ENCODE results near the gene RBBP8NL.

RBBP8NL gene

DNA sequence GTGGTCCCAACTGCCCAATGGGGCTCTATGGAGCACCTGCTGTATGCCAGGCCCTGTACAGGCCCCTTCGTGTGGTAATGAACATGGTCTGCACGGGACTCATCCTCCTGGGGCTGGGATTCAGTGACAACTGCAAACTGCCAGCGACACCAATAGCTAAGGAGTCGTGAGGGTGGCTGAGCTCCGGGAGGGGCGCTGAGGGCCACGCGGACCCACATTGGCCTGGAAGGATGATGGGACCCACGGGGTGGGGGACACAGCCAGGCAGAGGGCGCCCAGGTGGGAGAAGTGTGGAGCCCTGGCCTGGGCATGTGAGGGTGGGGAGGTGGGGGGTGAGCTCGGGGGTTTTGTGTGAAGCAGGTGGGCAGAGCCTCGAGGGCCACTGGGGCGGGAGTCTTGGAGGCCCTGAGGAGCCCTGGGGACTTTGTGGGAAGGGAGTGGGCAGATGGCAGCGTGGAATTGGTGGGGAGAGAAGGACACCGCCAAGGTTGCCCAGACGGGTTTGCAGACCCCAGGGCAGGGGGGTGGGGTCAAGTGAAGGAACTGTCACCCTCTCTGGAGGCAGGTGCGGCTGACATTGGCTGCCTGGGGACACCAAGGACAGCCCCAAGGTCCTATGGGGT lies 26.0 kb upstream of the RBBP8NL start:
- Histone ChIP-seq H3K4me1 (ENCODE audit: control insufficient read depth in 5 of 5, insufficient read depth in 5 of 5, low read length in 5 of 5) (no peaks in the 10 kb centered on the region), H3K9me3 (ENCODE audit: control insufficient read depth in 5 of 5, low read length in 5 of 5) (no peaks in the 10 kb centered on the region), H3K36me3 (ENCODE audit: control insufficient read depth in 5 of 5, insufficient read depth in 5 of 5, low read length in 5 of 5) (no peaks in the 10 kb centered on the region), H3K4me3 (ENCODE audit: low read depth in 1 of 5, low read length in 5 of 5) (no peak overlapping the region), H3K27me3 (ENCODE audit: control insufficient read depth in 5 of 5, insufficient read depth in 4 of 5, low read length in 5 of 5) (peaks cover 30 to 65% (median 56%) of the 10 kb centered on the region in 5 donors), H3K27ac (ENCODE audit: low read depth, low read length) (no peak overlapping the region), H3K9ac (ENCODE audit: low read length in 5 of 5) (no peak overlapping the region)

- no peak overlapping the region for H3K4me3 ChIP-seq (ENCODE audit: low read depth in 1 of 5, low read length in 5 of 5)
- H3K27ac ChIP-seq (ENCODE audit: low read depth, low read length): no peak overlapping the region
- no peaks in the 10 kb centered on the region for H3K9me3 ChIP-seq (ENCODE audit: control insufficient read depth in 5 of 5, low read length in 5 of 5)
- H3K27me3 ChIP-seq (ENCODE audit: control insufficient read depth in 5 of 5, insufficient read depth in 4 of 5, low read length in 5 of 5): peaks cover 25 to 65% (median 56%) of the 10 kb centered on the region in 5 donors
- H3K4me1 ChIP-seq (ENCODE audit: control insufficient read depth in 5 of 5, insufficient read depth in 5 of 5, low read length in 5 of 5): no peaks in the 10 kb centered on the region
- no peaks in the 10 kb centered on the region for H3K36me3 ChIP-seq (ENCODE audit: control insufficient read depth in 5 of 5, insufficient read depth in 5 of 5, low read length in 5 of 5)
- no peak overlapping the region for H3K9ac ChIP-seq (ENCODE audit: low read length in 5 of 5)
Measured at GRCh38 chr20:62452475-62453095, 25.2 kb upstream of the RBBP8NL start.

DNA sequence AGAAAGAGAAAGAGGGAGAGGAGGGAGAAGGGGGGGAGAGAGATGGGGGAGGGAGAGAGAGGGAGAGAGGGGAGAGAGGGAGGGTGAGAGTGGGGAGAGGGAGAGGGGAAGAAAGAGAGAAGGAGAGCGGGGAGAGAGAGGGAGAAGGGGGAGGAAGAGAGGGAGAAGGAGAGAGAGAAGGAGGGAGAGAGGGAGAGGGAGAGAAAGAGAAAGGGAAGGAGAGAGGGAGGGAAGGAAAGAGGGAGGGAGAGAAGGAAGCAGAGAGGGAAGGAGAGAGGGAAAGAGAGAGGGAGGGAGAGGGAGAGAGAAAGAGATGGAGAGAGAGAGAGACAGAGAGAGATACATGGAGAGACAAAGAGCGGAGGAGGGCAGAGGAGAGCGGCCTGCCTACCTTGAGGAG lies 24.6 kb upstream of the RBBP8NL start:
- Histone ChIP-seq H3K27ac (ENCODE audit: low read depth, low read length) (no peak overlapping the region), H3K4me3 (ENCODE audit: low read depth in 1 of 5, low read length in 5 of 5) (no peak overlapping the region), H3K27me3 (ENCODE audit: control insufficient read depth in 5 of 5, insufficient read depth in 4 of 5, low read length in 5 of 5) (peaks cover 29 to 68% (median 55%) of the 10 kb centered on the region in 5 donors), H3K4me1 (ENCODE audit: control insufficient read depth in 5 of 5, insufficient read depth in 5 of 5, low read length in 5 of 5) (no peaks in the 10 kb centered on the region), H3K36me3 (ENCODE audit: control insufficient read depth in 5 of 5, insufficient read depth in 5 of 5, low read length in 5 of 5) (no peaks in the 10 kb centered on the region), H3K9me3 (ENCODE audit: control insufficient read depth in 5 of 5, low read length in 5 of 5) (no peaks in the 10 kb centered on the region), H3K9ac (ENCODE audit: low read length in 5 of 5) (no peak overlapping the region)

DNA sequence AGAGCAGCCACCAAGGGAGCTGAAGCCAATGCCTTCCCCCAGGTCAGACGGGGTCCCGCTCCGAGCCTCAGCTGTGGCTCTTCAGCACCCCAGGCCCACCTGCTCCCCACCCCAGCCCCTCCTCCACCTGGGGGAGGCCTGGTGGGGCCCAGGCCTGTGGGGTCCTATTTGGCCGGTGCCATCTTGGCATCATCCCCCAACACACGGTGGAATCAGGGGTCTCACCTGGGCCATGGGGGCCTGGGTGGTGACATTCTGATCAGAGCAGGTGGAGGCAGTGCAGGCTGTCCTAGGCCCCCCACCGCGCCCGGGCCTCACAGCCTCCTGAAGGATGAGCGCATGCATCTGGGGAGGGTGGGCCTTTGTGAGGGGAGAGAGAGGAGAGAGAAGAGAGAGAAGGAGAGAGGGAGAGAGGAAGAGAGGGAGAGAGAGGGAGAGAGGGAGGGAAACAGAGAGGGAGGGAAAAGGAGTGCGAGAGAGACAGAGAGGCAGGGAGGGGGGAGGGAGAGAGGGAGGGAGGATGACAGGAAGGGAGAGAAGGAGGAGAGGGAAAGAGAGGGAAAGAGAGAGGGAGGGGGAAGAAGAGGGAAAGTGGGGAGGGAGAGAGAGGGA lies 23.9 kb upstream of the RBBP8NL start:
- Histone ChIP-seq H3K9me3 (ENCODE audit: control insufficient read depth in 5 of 5, low read length in 5 of 5) (no peaks in the 10 kb centered on the region), H3K4me3 (ENCODE audit: low read depth in 1 of 5, low read length in 5 of 5) (no peak overlapping the region), H3K27ac (ENCODE audit: low read depth, low read length) (no peak overlapping the region), H3K4me1 (ENCODE audit: control insufficient read depth in 5 of 5, insufficient read depth in 5 of 5, low read length in 5 of 5) (no peaks in the 10 kb centered on the region), H3K27me3 (ENCODE audit: control insufficient read depth in 5 of 5, insufficient read depth in 4 of 5, low read length in 5 of 5) (peaks cover 27 to 62% (median 60%) of the 10 kb centered on the region in 5 donors), H3K9ac (ENCODE audit: low read length in 5 of 5) (no peak overlapping the region), H3K36me3 (ENCODE audit: control insufficient read depth in 5 of 5, insufficient read depth in 5 of 5, low read length in 5 of 5) (no peaks in the 10 kb centered on the region)

DNA sequence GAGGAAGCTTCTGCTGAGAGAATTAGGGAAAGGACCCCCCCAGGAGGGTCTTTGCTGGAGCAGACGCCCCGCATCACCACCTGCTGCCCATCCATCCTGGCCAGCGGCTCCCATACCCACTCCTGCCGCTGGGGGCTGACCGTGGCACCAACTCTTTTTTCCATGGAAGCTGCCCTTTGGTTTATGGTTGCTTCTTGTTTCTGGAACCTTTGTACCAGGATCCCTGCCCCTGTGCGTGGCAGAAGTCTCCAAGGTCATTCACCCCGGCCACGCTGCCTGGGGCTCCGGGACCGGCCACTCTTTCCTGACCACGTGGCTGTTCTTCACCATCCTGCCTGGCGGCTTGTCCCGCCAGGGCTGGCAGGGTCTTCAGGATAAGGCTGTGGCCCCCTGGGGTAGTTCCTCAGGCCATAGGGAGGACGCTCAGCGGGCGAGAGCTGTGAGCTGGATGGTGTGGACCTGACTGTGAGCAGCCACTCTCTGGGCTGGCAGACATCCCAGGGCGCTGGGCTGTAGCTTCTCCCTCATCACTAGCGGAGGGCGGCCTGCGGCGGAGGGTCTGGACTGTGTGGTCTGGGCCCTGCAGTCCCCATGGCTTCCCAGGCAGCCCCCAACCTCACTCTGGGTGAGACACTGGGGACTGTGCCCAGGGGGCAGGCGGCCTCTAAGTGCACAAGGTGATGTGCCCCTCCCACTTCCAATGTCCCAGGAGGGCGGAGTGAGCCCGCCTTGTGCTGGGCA lies 22.8 kb upstream of the RBBP8NL start:
- Histone ChIP-seq H3K9me3 (ENCODE audit: control insufficient read depth in 5 of 5, low read length in 5 of 5) (no peaks in the 10 kb centered on the region), H3K9ac (ENCODE audit: low read length in 5 of 5) (no peak overlapping the region), H3K27ac (ENCODE audit: low read depth, low read length) (no peak overlapping the region), H3K4me1 (ENCODE audit: control insufficient read depth in 5 of 5, insufficient read depth in 5 of 5, low read length in 5 of 5) (no peaks in the 10 kb centered on the region), H3K4me3 (ENCODE audit: low read depth in 1 of 5, low read length in 5 of 5) (no peak overlapping the region), H3K36me3 (ENCODE audit: control insufficient read depth in 5 of 5, insufficient read depth in 5 of 5, low read length in 5 of 5) (no peaks in the 10 kb centered on the region), H3K27me3 (ENCODE audit: control insufficient read depth in 5 of 5, insufficient read depth in 4 of 5, low read length in 5 of 5) (peaks cover 26 to 58% (median 56%) of the 10 kb centered on the region in 5 donors)

DNA sequence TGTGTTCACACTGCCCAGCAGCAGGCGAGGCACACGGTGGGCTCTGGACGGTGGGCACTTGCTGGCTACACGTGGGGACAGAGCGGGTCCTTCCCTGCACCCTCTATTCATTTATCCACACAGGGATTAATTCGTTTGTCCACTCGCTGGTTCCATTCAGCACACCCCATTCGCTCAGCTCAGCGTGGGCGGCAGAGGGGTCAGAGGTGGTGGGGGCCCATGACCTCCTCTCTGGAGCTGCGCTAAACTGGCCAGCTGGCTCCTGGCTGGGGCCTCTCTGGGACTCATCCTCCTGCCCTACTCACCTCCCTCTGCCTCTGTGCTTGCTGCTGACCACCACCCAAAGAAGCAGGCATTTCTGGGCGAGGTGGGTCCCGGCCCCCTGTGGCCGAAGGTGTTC lies 21.4 kb upstream of the RBBP8NL start:
- Histone ChIP-seq H3K4me1 (ENCODE audit: control insufficient read depth in 5 of 5, insufficient read depth in 5 of 5, low read length in 5 of 5) (no peaks in the 10 kb centered on the region), H3K9ac (ENCODE audit: low read length in 5 of 5) (no peak overlapping the region), H3K27me3 (ENCODE audit: control insufficient read depth in 5 of 5, insufficient read depth in 4 of 5, low read length in 5 of 5) (peaks cover 35 to 60% (median 52%) of the 10 kb centered on the region in 5 donors), H3K4me3 (ENCODE audit: low read depth in 1 of 5, low read length in 5 of 5) (no peak overlapping the region), H3K27ac (ENCODE audit: low read depth, low read length) (no peak overlapping the region), H3K36me3 (ENCODE audit: control insufficient read depth in 5 of 5, insufficient read depth in 5 of 5, low read length in 5 of 5) (no peaks in the 10 kb centered on the region), H3K9me3 (ENCODE audit: control insufficient read depth in 5 of 5, low read length in 5 of 5) (no peaks in the 10 kb centered on the region)

- Histone ChIP-seq H3K4me3 (ENCODE audit: low read depth in 1 of 5, low read length in 5 of 5) (no peak overlapping the region), H3K36me3 (ENCODE audit: control insufficient read depth in 5 of 5, insufficient read depth in 5 of 5, low read length in 5 of 5) (no peaks in the 10 kb centered on the region), H3K4me1 (ENCODE audit: control insufficient read depth in 5 of 5, insufficient read depth in 5 of 5, low read length in 5 of 5) (no peaks in the 10 kb centered on the region), H3K9ac (ENCODE audit: low read length in 5 of 5) (no peak overlapping the region), H3K9me3 (ENCODE audit: control insufficient read depth in 5 of 5, low read length in 5 of 5) (no peaks in the 10 kb centered on the region), H3K27ac (ENCODE audit: low read depth, low read length) (no peak overlapping the region), H3K27me3 (ENCODE audit: control insufficient read depth in 5 of 5, insufficient read depth in 4 of 5, low read length in 5 of 5) (peaks cover 33 to 55% (median 44%) of the 10 kb centered on the region in 5 donors)
Measured at GRCh38 chr20:62448038-62448437, 20.7 kb upstream of the RBBP8NL start.

DNA sequence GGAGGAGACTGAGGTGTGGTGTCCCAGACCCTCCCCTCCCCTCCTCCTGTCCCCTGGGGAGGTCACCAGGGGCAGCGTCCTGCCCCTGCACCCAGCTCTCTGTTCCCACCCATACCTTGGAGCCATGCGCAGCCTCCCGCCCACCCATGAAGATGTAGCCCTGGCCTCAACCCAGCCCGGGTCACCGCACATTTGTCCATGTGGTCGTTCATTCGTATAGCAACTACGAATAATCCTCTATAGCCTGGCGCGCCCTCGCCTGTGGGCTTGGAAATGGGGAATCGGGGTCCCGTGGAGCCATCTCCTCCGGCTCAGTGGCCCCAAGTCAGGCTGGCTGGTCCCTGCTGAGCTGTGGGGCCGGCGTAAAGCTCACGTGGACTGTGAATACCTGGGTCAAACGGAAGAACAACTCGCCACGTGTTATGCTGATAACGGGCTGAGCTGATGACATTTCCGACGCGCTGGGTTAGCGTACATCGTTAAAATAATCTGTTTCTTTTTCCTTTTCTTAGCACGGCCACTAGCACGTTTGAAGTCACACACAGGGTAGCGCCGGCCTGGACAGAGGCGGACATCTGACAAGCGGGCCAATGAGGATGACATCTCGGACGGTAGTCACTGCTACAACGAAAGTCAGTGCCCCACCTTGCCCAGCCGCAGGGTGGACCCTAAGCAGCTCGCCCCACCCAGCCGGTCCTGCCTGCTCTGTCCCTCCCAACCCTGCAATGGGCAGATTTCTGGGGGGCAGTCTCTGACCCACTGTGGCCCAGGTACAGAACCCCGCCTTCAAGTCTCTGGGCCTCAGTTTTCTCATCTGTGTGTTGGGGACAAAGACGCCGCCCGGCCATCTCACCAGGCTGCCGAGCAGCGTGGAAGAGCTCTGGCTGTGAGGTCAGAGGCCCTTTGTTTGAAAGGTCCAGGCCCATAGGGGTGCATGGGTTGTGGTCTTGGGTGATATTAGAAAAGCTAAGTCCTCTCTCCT lies 19.8 kb upstream of the RBBP8NL start:
- no peak overlapping the region for H3K4me3 ChIP-seq (ENCODE audit: low read depth in 1 of 5, low read length in 5 of 5)
- H3K27me3 ChIP-seq (ENCODE audit: control insufficient read depth in 5 of 5, insufficient read depth in 4 of 5, low read length in 5 of 5): peaks cover 32 to 51% (median 39%) of the 10 kb centered on the region in 5 donors
- H3K9me3 ChIP-seq (ENCODE audit: control insufficient read depth in 5 of 5, low read length in 5 of 5): no peaks in the 10 kb centered on the region
- H3K36me3 ChIP-seq (ENCODE audit: control insufficient read depth in 5 of 5, insufficient read depth in 5 of 5, low read length in 5 of 5): no peaks in the 10 kb centered on the region
- no peak overlapping the region for H3K27ac ChIP-seq (ENCODE audit: low read depth, low read length)
- H3K4me1 ChIP-seq (ENCODE audit: control insufficient read depth in 5 of 5, insufficient read depth in 5 of 5, low read length in 5 of 5): no peaks in the 10 kb centered on the region
- H3K9ac ChIP-seq (ENCODE audit: low read length in 5 of 5): no peak overlapping the region

- no peak overlapping the region for H3K9ac ChIP-seq (ENCODE audit: low read length in 5 of 5)
- peaks cover 36 to 56% (median 43%) of the 10 kb centered on the region in 5 donors for H3K27me3 ChIP-seq (ENCODE audit: control insufficient read depth in 5 of 5, insufficient read depth in 4 of 5, low read length in 5 of 5)
- H3K9me3 ChIP-seq (ENCODE audit: control insufficient read depth in 5 of 5, low read length in 5 of 5): no peaks in the 10 kb centered on the region
- H3K27ac ChIP-seq (ENCODE audit: low read depth, low read length): no peak overlapping the region
- no peak overlapping the region for H3K4me3 ChIP-seq (ENCODE audit: low read depth in 1 of 5, low read length in 5 of 5)
- H3K4me1 ChIP-seq (ENCODE audit: control insufficient read depth in 5 of 5, insufficient read depth in 5 of 5, low read length in 5 of 5): no peaks in the 10 kb centered on the region
- H3K36me3 ChIP-seq (ENCODE audit: control insufficient read depth in 5 of 5, insufficient read depth in 5 of 5, low read length in 5 of 5): no peaks in the 10 kb centered on the region
Measured at GRCh38 chr20:62446481-62446880, 19.1 kb upstream of the RBBP8NL start.

Measured in subcutaneous abdominal adipose tissue (tissue), 5 donors.